ENCODE results near the gene SRF.
A peak's percentile ranks its signal among the peaks of the same experiment; 100 is the strongest.

The SRF gene

GRCh38 chr6:43226192-43226851, 55.3 kb downstream of the SRF start:
- peak; percentile 34 to 83 (median 71) for DNase-seq
- POLR2A ChIA-PET = no interaction called here
- WGBS (ENCODE audit: insufficient coverage) = 85% methylated on average over 9 of the region's 11 CpGs
- peaks cover 2 to 36% (median 16%) of the 10 kb centered on the region in 4 experiments for H3K36me3 ChIP-seq (ENCODE audit: control insufficient read depth in 4 of 4, insufficient read depth in 4 of 4, low read length in 3 of 4)
- CTCF ChIA-PET = no interaction called here
- H3K4me3 ChIP-seq (ENCODE audit: control insufficient read depth in 1 of 7, extremely low read depth in 1 of 7, insufficient read depth in 4 of 7, low read depth in 2 of 7, low read length in 6 of 7) = no peak overlapping the region
- no peak overlapping the region for H3K27ac ChIP-seq (ENCODE audit: insufficient read depth in 1 of 2, low read depth in 1 of 2, low read length in 2 of 2, poor library complexity in 1 of 2, severe bottlenecking in 2 of 2)
- peaks cover 0 to 2% (median 0%) of the 10 kb centered on the region in 5 experiments for H3K27me3 ChIP-seq (replicated peaks in 2 of 5; ENCODE audit: control insufficient read depth in 4 of 5, insufficient read depth in 5 of 5, low read length in 4 of 5)
- no peaks in the 10 kb centered on the region for H3K9me3 ChIP-seq (ENCODE audit: control extremely low read depth in 1 of 5, control insufficient read depth in 4 of 5, insufficient read depth in 2 of 5, low read depth in 1 of 5, low read length in 4 of 5)
- H3K4me1 ChIP-seq (ENCODE audit: control extremely low read depth in 1 of 4, control insufficient read depth in 4 of 4, insufficient read depth in 4 of 4, low read length in 3 of 4) = peaks cover 0 to 37% (median 31%) of the 10 kb centered on the region in 4 experiments

DNA sequence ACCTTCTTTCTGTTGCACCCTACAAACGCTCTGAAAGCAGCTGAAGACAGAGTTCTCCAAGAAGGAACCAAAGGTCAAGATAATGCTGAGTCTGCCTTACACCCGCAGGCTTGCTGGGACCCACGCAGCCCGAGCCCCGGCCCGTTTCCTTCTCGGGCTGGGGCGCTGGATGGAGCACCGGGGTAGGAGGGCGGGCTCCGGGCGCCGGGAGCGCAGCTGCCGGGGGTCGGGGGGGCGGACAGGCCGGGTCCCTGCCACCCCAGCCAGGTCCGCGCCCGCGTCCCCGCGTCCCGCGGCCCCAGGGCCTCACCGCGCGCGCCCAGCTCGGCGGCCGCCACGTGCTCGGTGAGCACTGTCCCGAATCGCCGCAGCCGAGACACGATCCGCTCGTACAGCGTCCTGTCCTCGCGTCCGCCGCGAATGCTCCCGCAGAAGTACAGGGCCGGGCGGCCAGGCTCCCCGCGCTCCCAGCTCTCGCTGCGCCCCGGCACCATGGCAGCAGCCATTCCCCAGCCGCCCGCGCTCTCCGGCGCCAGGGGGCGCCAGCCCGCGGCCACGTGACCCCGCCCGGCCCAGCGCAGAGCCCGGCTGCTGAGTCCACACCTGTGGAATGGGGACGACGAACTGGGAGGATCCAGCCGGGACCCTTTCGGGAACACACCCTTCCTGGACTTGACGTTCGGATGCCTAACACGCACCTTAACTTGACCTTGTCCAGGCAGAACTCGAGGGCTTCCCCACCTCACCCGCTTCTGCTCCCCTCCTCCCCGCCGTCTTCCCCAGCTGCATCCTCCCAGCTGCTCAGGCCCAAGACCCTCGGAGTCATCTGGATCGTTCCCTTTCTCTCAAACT, 58.1 kb downstream of the SRF start, which contains the start of gene DNPH1:
DNPH1 (minus strand) TSS at position 531 of the 852 bp plus-strand sequence; CDS start at position 506, 25 bp downstream.
- H3K9me3 ChIP-seq (ENCODE audit: control extremely low read depth in 1 of 5, control insufficient read depth in 4 of 5, insufficient read depth in 2 of 5, low read depth in 1 of 5, low read length in 4 of 5) = no peaks in the 10 kb centered on the region
- ChIA-PET POLR2A (interaction anchor here (1.0 kb wide), 1 partner anchor 41 kb away, joined by 4 read pairs; no protein-coding TSS in a partner anchor), CTCF (interaction anchor here (0.5 to 2.2 kb wide), 24 partner anchors 8 to 568 kb away, joined by 3 to 16 read pairs (median 4); partner anchors contain the start of genes CRIP3, SRF and TTBK1)
- H3K27ac ChIP-seq (ENCODE audit: insufficient read depth in 1 of 2, low read depth in 1 of 2, low read length in 2 of 2, poor library complexity in 1 of 2, severe bottlenecking in 2 of 2) = peak within 1 kb of the TSS in 1 of 2 experiments; percentile 34
- WGBS (ENCODE audit: insufficient coverage) = 2% methylated on average over 80 of the region's 82 CpGs
- peak; percentile 60 to 73 (median 69) for DNase-seq
- peaks cover 0 to 2% (median 0%) of the 10 kb centered on the region in 5 experiments for H3K27me3 ChIP-seq (replicated peaks in 2 of 5; ENCODE audit: control insufficient read depth in 4 of 5, insufficient read depth in 5 of 5, low read length in 4 of 5)
- H3K4me3 ChIP-seq (ENCODE audit: control insufficient read depth in 1 of 7, extremely low read depth in 1 of 7, insufficient read depth in 4 of 7, low read depth in 2 of 7, low read length in 6 of 7) = peak within 1 kb of the TSS; percentile 61 to 85 (median 71)
- H3K4me1 ChIP-seq (ENCODE audit: control extremely low read depth in 1 of 4, control insufficient read depth in 4 of 4, insufficient read depth in 4 of 4, low read length in 3 of 4) = peaks cover 0 to 30% (median 26%) of the 10 kb centered on the region in 4 experiments
- peaks cover 0 to 13% (median 0%) of the 10 kb centered on the region in 4 experiments for H3K36me3 ChIP-seq (ENCODE audit: control insufficient read depth in 4 of 4, insufficient read depth in 4 of 4, low read length in 3 of 4)

- CTCF ChIA-PET = interaction anchor here (0.7 to 2.2 kb wide), 16 partner anchors 8 to 223 kb away, joined by 3 to 16 read pairs (median 6); partner anchors contain the start of genes CRIP3, CUL9 and TTBK1
These were observed 58.9 kb downstream of the SRF start for GRCh38 chr6:43229803-43230620.

DNA sequence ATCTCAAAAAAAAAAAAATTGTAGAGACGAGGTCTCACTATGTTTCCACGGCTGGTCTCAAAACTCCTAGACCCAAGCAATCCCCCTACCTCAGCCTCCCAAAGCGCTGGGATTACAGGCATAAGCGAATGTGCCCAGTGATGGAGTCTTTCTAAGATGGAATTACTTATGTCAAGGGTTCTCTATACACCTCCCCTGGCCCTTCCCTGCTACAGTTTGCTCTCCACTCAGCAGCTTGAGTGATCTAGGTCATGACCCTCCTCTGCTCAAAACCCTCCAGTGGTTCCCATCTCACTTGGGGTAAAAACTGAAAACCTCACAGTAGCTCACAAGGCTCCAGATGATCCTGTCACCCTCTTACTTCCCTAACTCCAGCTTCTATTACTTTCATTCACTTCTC, 60.0 kb downstream of the SRF start:
- 100% methylated on average over 3 of the region's 4 CpGs for WGBS (ENCODE audit: insufficient coverage)
- POLR2A ChIA-PET = interaction anchor here (0.6 kb wide), 1 partner anchor 151 kb away, joined by 4 read pairs; no protein-coding TSS in a partner anchor

More at GRCh38 chr6:43229803-43230620, 58.9 kb downstream of the SRF start:
- POLR2A ChIA-PET = no interaction called here
- H3K4me1 ChIP-seq (ENCODE audit: control extremely low read depth in 1 of 4, control insufficient read depth in 4 of 4, insufficient read depth in 4 of 4, low read length in 3 of 4) = peaks cover 0 to 23% (median 20%) of the 10 kb centered on the region in 4 experiments
- WGBS (ENCODE audit: insufficient coverage) = 81% methylated on average over 13 of the region's 17 CpGs
- H3K4me3 ChIP-seq (ENCODE audit: control insufficient read depth in 1 of 7, extremely low read depth in 1 of 7, insufficient read depth in 4 of 7, low read depth in 2 of 7, low read length in 6 of 7) = peak overlapping the region in 3 of 7 experiments; percentile 64 to 85 (median 76)
- H3K36me3 ChIP-seq (ENCODE audit: control insufficient read depth in 4 of 4, insufficient read depth in 4 of 4, low read length in 3 of 4) = peaks cover 0 to 12% (median 0%) of the 10 kb centered on the region in 4 experiments
- peaks cover 0 to 2% (median 0%) of the 10 kb centered on the region in 5 experiments for H3K27me3 ChIP-seq (replicated peaks in 2 of 5; ENCODE audit: control insufficient read depth in 4 of 5, insufficient read depth in 5 of 5, low read length in 4 of 5)
- no peak overlapping the region for H3K27ac ChIP-seq (ENCODE audit: insufficient read depth in 1 of 2, low read depth in 1 of 2, low read length in 2 of 2, poor library complexity in 1 of 2, severe bottlenecking in 2 of 2)
- H3K9me3 ChIP-seq (ENCODE audit: control extremely low read depth in 1 of 5, control insufficient read depth in 4 of 5, insufficient read depth in 2 of 5, low read depth in 1 of 5, low read length in 4 of 5) = no peaks in the 10 kb centered on the region
- DNase-seq = no peak

More for the DNA sequence above, 60.0 kb downstream of the SRF start:
- no peak for DNase-seq
- Histone ChIP-seq H3K27ac (ENCODE audit: insufficient read depth in 1 of 2, low read depth in 1 of 2, low read length in 2 of 2, poor library complexity in 1 of 2, severe bottlenecking in 2 of 2) (no peak overlapping the region), H3K4me1 (ENCODE audit: control extremely low read depth in 1 of 4, control insufficient read depth in 4 of 4, insufficient read depth in 4 of 4, low read length in 3 of 4) (peaks cover 0 to 15% (median 13%) of the 10 kb centered on the region in 4 experiments), H3K9me3 (ENCODE audit: control extremely low read depth in 1 of 5, control insufficient read depth in 4 of 5, insufficient read depth in 2 of 5, low read depth in 1 of 5, low read length in 4 of 5) (no peaks in the 10 kb centered on the region), H3K4me3 (ENCODE audit: control insufficient read depth in 1 of 7, extremely low read depth in 1 of 7, insufficient read depth in 4 of 7, low read depth in 2 of 7, low read length in 6 of 7) (no peak overlapping the region), H3K36me3 (ENCODE audit: control insufficient read depth in 4 of 4, insufficient read depth in 4 of 4, low read length in 3 of 4) (peaks cover 0 to 6% (median 0%) of the 10 kb centered on the region in 4 experiments), H3K27me3 (replicated peaks in 2 of 5; ENCODE audit: control insufficient read depth in 4 of 5, insufficient read depth in 5 of 5, low read length in 4 of 5) (peaks cover 0 to 2% (median 0%) of the 10 kb centered on the region in 5 experiments)
- CTCF ChIA-PET = interaction anchor here (1.1 to 1.8 kb wide), 4 partner anchors 10 to 58 kb away, joined by 3 to 8 read pairs (median 4); partner anchors contain the start of gene CUL9

Measured in common myeloid progenitor, CD34-positive (primary cell).